ENCODE data around the gene RARG.
A peak's percentile ranks its signal among the peaks of the same experiment; 100 is the strongest.

Gene RARG

GRCh38 chr12:53187145-53187899, 44.7 kb downstream of the RARG start:
- peaks cover 13% of the 10 kb centered on the region for H3K79me2 ChIP-seq (ENCODE audit: control insufficient read depth, insufficient read depth, low read length, unreplicated experiment)
- no peaks in the 10 kb centered on the region for H3K27me3 ChIP-seq (ENCODE audit: insufficient read depth, low read length)
- peaks cover 18% of the 10 kb centered on the region for H3K4me1 ChIP-seq (ENCODE audit: control insufficient read depth, insufficient read depth, low read length, unreplicated experiment)
- no peak overlapping the region for H3K4me3 ChIP-seq (ENCODE audit: low read depth, low read length)
- H3K36me3 ChIP-seq (ENCODE audit: insufficient read depth, low read length) = peaks cover 27% of the 10 kb centered on the region; the same call in 1 of the 2 replicates
- no peak overlapping the region for H3K27ac ChIP-seq (ENCODE audit: low read depth, low read length)
- H2AFZ ChIP-seq (ENCODE audit: low read length, unreplicated experiment) = no peak overlapping the region

- H3K4me3 ChIP-seq (ENCODE audit: low read depth, low read length) = no peak overlapping the region
- peaks cover 23% of the 10 kb centered on the region for H3K4me1 ChIP-seq (ENCODE audit: control insufficient read depth, insufficient read depth, low read length, unreplicated experiment)
- H3K36me3 ChIP-seq (ENCODE audit: insufficient read depth, low read length) = peaks cover 33% of the 10 kb centered on the region; the same call in 1 of the 2 replicates
- H3K27me3 ChIP-seq (ENCODE audit: insufficient read depth, low read length) = no peaks in the 10 kb centered on the region
- no peak overlapping the region for H2AFZ ChIP-seq (ENCODE audit: low read length, unreplicated experiment)
- H3K79me2 ChIP-seq (ENCODE audit: control insufficient read depth, insufficient read depth, low read length, unreplicated experiment) = peaks cover 19% of the 10 kb centered on the region
- no peak overlapping the region for H3K27ac ChIP-seq (ENCODE audit: low read depth, low read length)
Measured at GRCh38 chr12:53186745-53187144, 45.3 kb downstream of the RARG start.

- Histone ChIP-seq H3K27ac (ENCODE audit: low read depth, low read length) (no peak overlapping the region), H3K79me2 (ENCODE audit: control insufficient read depth, insufficient read depth, low read length, unreplicated experiment) (peaks cover 23% of the 10 kb centered on the region), H3K36me3 (ENCODE audit: insufficient read depth, low read length) (peaks cover 35% of the 10 kb centered on the region; the same call in 1 of the 2 replicates), H2AFZ (ENCODE audit: low read length, unreplicated experiment) (no peak overlapping the region), H3K4me1 (ENCODE audit: control insufficient read depth, insufficient read depth, low read length, unreplicated experiment) (peaks cover 25% of the 10 kb centered on the region), H3K4me3 (ENCODE audit: low read depth, low read length) (no peak overlapping the region), H3K27me3 (ENCODE audit: insufficient read depth, low read length) (no peaks in the 10 kb centered on the region)
Measured at GRCh38 chr12:53185582-53186153, 46.3 kb downstream of the RARG start.

GRCh38 chr12:53184828-53185227, 47.2 kb downstream of the RARG start:
- peaks cover 26% of the 10 kb centered on the region for H3K4me1 ChIP-seq (ENCODE audit: control insufficient read depth, insufficient read depth, low read length, unreplicated experiment)
- no peak overlapping the region for H3K4me3 ChIP-seq (ENCODE audit: low read depth, low read length)
- H3K79me2 ChIP-seq (ENCODE audit: control insufficient read depth, insufficient read depth, low read length, unreplicated experiment) = peaks cover 23% of the 10 kb centered on the region
- no peaks in the 10 kb centered on the region for H3K27me3 ChIP-seq (ENCODE audit: insufficient read depth, low read length)
- no peak overlapping the region for H2AFZ ChIP-seq (ENCODE audit: low read length, unreplicated experiment)
- H3K27ac ChIP-seq (ENCODE audit: low read depth, low read length) = no peak overlapping the region
- H3K36me3 ChIP-seq (ENCODE audit: insufficient read depth, low read length) = peaks cover 35% of the 10 kb centered on the region; the same call in 1 of the 2 replicates

- Histone ChIP-seq H3K79me2 (ENCODE audit: control insufficient read depth, insufficient read depth, low read length, unreplicated experiment) (peaks cover 23% of the 10 kb centered on the region), H3K27ac (ENCODE audit: low read depth, low read length) (no peak overlapping the region), H3K36me3 (ENCODE audit: insufficient read depth, low read length) (peaks cover 35% of the 10 kb centered on the region; the same call in 1 of the 2 replicates)
Measured at GRCh38 chr12:53182903-53183302, 49.1 kb downstream of the RARG start.

GRCh38 chr12:53181935-53182334, 50.1 kb downstream of the RARG start:
- peaks cover 30% of the 10 kb centered on the region; the same call in 1 of the 2 replicates for H3K36me3 ChIP-seq (ENCODE audit: insufficient read depth, low read length)
- H2AFZ ChIP-seq (ENCODE audit: low read length, unreplicated experiment) = no peak overlapping the region
- peak overlapping the region; percentile 85 for H3K27ac ChIP-seq (ENCODE audit: low read depth, low read length)
- peaks cover 23% of the 10 kb centered on the region for H3K79me2 ChIP-seq (ENCODE audit: control insufficient read depth, insufficient read depth, low read length, unreplicated experiment)
- H3K27me3 ChIP-seq (ENCODE audit: insufficient read depth, low read length) = no peaks in the 10 kb centered on the region
- peak overlapping the region; percentile 90 for H3K4me3 ChIP-seq (ENCODE audit: low read depth, low read length)
- peaks cover 25% of the 10 kb centered on the region for H3K4me1 ChIP-seq (ENCODE audit: control insufficient read depth, insufficient read depth, low read length, unreplicated experiment)

More at GRCh38 chr12:53182903-53183302, 49.1 kb downstream of the RARG start:
- Histone ChIP-seq H3K4me1 (ENCODE audit: control insufficient read depth, insufficient read depth, low read length, unreplicated experiment) (peaks cover 25% of the 10 kb centered on the region), H3K4me3 (ENCODE audit: low read depth, low read length) (peak overlapping the region; percentile 90), H3K27me3 (ENCODE audit: insufficient read depth, low read length) (no peaks in the 10 kb centered on the region), H2AFZ (ENCODE audit: low read length, unreplicated experiment) (no peak overlapping the region)

- peak overlapping the region; percentile 83 for H2AFZ ChIP-seq (ENCODE audit: low read length, unreplicated experiment)
- H3K36me3 ChIP-seq (ENCODE audit: insufficient read depth, low read length) = peaks cover 23% of the 10 kb centered on the region; the same call in 1 of the 2 replicates
- no peaks in the 10 kb centered on the region for H3K27me3 ChIP-seq (ENCODE audit: insufficient read depth, low read length)
- peak overlapping the region; percentile 85 for H3K27ac ChIP-seq (ENCODE audit: low read depth, low read length)
- peak overlapping the region; percentile 90 for H3K4me3 ChIP-seq (ENCODE audit: low read depth, low read length)
- peaks cover 23% of the 10 kb centered on the region for H3K79me2 ChIP-seq (ENCODE audit: control insufficient read depth, insufficient read depth, low read length, unreplicated experiment)
- H3K4me1 ChIP-seq (ENCODE audit: control insufficient read depth, insufficient read depth, low read length, unreplicated experiment) = peaks cover 25% of the 10 kb centered on the region
Measured at GRCh38 chr12:53180931-53181645, 50.9 kb downstream of the RARG start.

- Histone ChIP-seq H3K4me1 (ENCODE audit: control insufficient read depth, insufficient read depth, low read length, unreplicated experiment) (peaks cover 28% of the 10 kb centered on the region), H3K4me3 (ENCODE audit: low read depth, low read length) (peak within 1 kb of the TSS; percentile 90), H3K79me2 (ENCODE audit: control insufficient read depth, insufficient read depth, low read length, unreplicated experiment) (peaks cover 23% of the 10 kb centered on the region), H3K27ac (ENCODE audit: low read depth, low read length) (peak within 1 kb of the TSS; percentile 85), H3K27me3 (ENCODE audit: insufficient read depth, low read length) (no peaks in the 10 kb centered on the region), H3K36me3 (ENCODE audit: insufficient read depth, low read length) (peaks cover 20% of the 10 kb centered on the region; the same call in 1 of the 2 replicates), H2AFZ (ENCODE audit: low read length, unreplicated experiment) (peak within 1 kb of the TSS; percentile 86)
Measured at GRCh38 chr12:53180220-53180930, 51.6 kb downstream of the RARG start, which contains the start of the genes CSAD and ZNF740. Gene CSAD, minus strand, starts transcription at chr12:53180925. Its CDS starts 7,455 bp downstream, at chr12:53173470. Gene ZNF740, plus strand, starts transcription at chr12:53180722. Its CDS starts 1,262 bp downstream, at chr12:53181984.

- peaks cover 35% of the 10 kb centered on the region for H3K4me1 ChIP-seq (ENCODE audit: control insufficient read depth, insufficient read depth, low read length, unreplicated experiment)
- H3K79me2 ChIP-seq (ENCODE audit: control insufficient read depth, insufficient read depth, low read length, unreplicated experiment) = peaks cover 23% of the 10 kb centered on the region
- peak overlapping the region; percentile 85 for H3K27ac ChIP-seq (ENCODE audit: low read depth, low read length)
- peak overlapping the region; percentile 86 for H2AFZ ChIP-seq (ENCODE audit: low read length, unreplicated experiment)
- H3K4me3 ChIP-seq (ENCODE audit: low read depth, low read length) = peak overlapping the region; percentile 90
- H3K36me3 ChIP-seq (ENCODE audit: insufficient read depth, low read length) = peaks cover 15% of the 10 kb centered on the region; the same call in 1 of the 2 replicates
- H3K27me3 ChIP-seq (ENCODE audit: insufficient read depth, low read length) = no peaks in the 10 kb centered on the region
Measured at GRCh38 chr12:53179687-53180219, 52.3 kb downstream of the RARG start.

Data from ACC112 (cell line).